Activated effector memory CD4-positive, alpha-beta T cell treated with anti-CD3 and anti-CD28 coated beads, Interleukin-2, amount 50 U/mL, for 16 hours (primary cell): Measurements from ENCODE around the gene LRRC56.

Experiments used
- DNase-seq: peaks from one replicate; pipeline ENCODE4 v3.0.0-alpha.2; 2020

The LRRC56 gene

DNA sequence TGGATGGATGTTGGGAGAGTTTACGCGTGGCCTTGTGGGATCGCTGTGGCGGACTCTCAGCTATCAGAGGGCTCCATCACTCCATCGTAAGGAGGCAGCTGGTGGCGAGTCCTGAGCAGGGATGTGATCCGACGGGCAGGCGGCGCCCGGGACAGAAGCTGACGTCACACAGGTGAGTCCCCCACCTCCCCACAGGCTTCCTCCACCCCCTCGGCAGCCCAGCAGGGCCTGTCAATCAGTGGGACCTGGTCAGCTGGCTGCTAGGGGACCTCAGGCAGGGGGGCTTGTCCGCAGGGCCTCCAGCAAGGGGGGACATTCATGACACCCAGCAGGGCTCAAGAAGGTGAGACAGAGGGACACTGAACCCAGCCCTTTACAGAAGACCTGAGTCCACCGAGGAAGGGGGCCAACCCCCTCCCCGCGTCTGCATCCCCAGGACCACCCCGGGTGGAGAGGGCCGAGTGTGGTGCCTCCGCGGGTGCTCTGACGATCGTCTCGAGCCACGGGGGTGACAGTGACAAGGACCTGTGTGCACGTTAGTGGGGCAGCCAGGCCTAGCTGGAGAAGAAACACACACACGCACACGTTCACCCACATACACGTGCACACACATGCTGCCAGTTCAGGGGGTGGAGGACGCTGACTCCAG, 9.0 kb upstream of the LRRC56 start:
- no peak for DNase-seq

DNA sequence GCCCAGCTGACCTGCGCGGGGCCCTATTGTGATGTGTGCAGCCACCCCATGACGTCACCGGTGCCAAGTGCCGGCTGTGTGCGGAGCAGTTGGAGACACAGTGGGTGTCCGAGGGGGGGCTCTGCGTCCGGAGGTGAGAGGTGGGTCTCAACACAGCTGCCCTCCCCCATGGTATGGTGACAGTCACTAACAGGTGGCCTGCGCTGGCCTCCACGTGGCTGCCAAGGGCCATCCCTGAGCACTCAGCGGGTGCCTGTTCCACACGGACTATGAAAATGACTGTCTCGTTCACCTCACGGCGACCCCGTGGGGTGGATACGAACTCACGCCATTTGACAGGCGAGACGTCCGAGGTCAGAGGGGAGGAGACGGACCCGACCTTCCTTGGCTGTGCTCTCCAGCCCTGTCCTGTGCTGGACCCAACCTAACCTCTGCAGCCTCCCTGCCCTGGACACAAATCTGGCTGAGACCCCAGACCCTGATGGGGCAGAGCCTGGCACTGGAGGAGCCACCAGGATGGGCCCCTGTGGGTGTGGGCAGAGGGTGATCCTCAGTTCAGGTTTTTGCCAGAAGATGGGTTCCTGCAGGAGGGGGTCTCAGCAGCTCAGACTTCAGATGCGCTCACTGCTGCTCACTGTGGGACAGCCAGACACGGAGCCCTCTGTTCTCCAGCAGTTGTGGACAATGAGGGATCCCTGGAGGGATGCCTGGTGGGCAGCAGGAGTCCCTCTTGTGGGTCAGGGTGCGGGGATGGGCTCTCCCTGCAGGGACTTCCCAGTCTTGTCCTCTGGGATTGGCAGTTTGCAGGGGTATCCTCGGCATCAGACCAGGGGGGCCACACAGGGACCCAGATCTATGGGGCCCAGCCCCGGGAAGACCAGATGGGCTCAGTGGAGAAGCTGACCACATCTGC, 8.3 kb upstream of the LRRC56 start:
- no peak for DNase-seq

DNA sequence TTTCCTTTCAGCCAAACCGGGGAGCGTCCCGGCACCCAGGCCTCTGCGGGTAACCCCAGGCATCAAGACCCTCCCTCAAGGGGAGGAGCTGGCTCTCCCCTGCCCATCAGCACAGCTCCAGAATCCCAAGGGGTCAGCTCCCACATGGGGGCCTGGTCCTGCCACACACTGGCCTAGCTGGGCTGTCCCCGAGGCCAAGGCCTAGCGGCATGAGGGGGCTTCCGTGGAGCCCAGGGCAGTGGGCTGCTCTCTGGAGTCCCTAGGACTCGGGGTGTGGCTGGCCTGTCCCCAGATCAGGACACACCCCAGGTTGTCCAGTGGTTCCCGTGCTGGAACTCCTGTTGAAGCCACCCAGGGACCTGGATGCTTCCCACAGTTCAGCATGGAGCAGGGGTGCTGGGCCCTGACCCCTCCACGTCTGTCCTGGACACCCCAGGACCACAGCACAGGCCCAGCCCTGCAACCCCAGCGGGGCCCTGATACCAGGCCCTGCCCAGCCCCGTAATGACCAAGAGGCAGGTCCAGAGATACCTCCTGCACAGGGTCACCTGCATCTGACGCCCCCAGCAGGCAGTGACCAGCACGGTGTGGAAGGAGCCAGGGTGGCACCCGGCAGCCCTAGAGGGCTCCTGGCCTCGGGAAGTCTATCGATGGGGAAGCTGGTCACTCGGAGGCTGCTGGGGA, 7.5 kb upstream of the LRRC56 start:
- no peak for DNase-seq

DNA sequence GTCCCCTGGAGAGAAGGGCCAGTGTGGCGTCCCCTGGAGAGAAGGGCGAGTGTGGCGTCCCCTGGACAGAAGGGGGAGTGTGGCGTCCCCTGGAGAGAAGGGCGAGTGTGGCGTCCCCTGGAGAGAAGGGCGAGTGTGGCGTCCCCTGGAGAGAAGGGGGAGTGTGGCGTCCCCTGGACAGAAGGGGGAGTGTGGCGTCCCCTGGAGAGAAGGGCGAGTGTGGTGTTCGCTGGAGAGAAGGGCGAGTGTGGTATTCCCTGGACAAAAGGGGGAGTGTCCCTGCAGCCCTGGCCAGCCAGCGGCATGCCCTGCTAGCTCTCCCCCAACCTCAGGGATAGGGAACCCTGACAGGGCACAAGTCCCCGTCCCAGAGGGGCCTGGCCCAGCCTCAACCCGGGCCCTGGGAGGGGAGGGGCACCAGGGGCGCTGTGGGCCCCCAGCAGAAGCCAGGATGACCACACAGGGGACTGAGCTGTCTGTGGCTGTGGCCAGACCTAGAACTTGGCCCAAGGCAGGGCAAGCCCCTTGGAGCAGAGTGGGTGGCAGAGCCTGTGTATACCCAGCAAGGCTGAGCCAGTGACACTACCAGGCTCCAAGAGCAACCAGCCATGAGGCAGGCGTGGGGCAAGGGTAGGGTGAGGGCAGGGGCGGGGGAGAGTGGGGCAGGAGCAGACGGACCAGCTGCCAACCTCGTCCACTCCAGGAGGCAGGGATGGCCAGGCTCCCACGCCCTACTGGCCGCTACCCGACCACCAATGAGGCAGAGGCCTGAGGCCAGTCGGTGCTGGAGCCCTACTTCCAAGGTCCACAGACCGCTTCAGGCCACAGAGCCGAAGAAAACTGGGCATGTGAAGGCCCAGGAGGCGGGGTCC, 6.1 kb upstream of the LRRC56 start:
- DNase-seq = no peak

DNA sequence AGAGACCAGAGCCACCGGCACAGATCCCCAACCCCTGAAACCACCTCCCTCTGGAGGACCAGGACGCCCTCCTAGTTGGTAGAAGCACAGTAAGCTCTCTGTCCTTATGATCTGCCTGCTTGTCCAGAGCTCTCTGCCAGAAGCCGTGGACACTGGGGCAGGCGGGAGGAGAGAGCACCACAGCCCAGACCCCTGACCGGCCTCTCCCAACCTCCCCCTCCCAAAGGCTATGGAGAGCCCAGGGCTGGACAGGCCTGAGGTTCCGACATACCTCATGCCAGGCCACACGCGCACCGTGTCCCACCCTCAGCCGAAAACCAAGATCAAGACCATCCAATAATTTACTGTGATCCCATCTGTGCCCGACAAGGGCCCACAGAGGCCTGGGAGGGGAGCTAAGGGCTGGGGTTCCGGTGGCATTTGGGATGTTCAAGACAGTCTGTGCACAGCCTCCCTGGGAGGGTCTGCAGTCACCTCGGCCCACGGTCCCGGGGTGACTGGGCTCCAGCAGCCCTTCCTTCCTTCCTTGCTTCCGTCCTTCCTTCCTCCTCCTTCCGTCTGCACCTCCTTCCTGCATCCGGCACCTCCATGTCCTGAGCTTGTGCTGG, 5.3 kb upstream of the LRRC56 start:
- DNase-seq = no peak

DNA sequence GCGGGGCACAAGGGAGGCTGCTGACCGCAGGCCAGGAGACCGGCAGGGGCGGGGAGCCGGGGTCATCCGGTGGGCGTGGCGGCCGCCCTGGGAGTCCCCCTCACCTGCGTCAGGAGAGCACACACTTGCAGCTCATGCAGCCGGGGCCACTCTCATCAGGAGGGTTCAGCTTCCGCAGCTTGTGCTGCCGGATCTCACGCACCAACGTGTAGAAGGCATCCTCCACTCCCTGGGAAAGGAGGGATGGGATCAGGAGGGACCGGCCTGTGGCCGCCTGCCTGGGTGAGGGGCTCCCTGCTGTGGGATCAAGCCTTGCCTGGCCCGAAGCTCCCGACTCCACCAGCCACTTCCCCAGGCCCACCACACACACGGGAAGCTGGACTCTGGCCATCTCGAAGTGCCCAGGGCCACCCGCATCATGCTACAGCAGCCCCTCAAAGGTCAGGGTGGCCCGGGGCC, 4.8 kb upstream of the LRRC56 start:
- no peak for DNase-seq

DNA sequence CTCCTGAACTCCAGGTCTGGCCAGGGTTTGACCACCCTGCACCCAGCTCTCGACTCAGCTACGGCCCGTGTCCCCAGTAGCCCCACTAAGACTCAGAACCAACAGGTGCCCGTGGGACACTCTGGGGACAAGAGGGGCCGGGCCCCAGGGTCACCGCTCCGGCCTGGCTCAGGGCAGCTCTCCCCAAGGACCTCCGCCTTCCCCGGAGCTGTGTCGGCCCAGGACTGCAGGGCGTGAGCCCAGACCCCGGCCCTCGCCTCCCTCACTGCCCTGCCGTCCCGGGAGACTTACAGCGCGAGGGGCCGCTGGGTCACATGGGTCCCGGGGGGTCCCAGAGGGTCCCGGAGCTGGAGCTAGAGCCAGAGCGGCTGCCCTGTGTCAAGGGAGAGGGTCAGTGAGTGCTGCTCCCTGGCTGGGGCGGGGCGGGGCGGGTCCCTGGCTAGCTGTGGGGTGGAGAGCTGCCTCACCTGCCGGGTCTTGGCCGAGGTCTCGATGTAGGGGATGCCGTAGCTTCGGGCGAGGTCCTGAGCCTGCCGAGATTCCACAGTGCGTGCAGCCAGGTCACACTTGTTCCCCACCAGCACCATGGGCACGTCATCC, 4.2 kb upstream of the LRRC56 start:
- DNase-seq = no peak

DNA sequence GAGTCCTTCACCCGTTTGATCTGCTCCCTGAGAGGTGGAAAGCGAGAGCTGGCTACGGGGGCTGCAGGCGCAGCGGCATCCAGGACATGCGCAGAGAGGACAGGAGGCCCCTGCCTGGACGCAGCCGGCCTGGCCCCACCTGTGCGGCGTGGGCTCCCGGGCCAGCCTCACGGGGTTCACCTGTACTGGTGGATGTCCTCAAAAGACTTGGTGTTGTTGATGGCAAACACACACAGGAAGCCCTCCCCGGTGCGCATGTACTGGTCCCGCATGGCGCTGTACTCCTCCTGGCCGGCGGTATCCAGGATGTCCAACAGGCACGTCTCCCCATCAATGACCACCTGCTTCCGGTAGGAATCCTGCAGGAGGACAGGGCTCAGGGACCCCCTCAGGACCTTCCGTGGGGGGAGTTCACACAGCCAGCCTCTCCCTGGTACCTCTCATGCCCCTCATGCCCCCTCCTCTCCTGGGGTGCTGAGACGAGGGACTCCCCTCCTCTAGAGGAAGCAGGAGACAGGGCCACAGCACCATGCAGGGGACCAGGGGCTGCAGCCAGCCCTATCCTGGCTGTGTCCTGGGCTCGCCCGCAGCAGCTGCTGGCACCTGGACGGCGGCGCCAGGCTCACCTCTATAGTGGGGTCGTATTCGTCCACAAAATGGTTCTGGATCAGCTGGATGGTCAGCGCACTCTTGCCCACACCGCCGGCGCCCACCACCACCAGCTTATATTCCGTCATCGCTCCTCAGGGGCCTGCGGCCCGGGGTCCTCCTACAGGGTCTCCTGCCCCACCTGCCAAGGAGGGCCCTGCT, 3.5 kb upstream of the LRRC56 start:
- no peak for DNase-seq

DNA sequence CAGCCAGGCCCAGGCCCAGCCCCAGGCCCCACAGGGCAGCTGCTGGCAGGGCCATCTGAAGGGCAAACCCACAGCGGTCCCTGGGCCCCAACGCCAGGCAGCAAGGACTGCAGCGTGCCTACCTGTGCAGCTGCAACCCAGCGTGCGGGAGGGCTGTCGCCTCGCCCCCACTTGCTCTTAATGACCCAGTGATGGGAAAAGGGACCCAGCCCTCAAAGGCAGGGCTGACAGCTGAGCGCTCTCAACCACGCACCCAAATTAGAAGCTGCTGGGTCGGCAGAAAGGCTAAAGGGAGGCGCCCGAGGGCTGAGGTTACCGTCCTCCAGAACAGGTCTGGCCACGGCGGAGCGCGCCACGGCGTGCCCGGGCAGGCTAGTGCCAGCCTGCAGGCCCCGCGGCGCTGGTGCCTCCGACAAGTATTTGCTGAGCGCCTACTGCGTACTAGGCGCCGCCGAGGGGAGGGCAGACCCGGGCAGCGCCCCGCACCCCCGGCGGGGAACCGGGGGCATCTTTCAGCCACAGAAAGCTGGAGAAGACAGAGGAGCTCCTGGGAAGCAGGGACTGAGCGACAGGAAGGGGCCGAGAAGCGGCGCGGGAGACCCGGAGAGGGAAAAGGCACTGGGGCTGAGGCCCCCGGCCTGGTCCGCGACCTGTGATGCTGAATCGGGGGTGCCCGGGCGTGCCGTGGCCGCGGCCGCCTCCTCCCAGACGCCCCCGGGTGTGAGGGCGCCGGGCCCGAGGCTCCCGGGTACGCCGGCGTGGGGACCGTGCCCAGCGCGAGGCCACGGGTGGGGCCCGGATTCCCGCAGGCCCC, 2.7 kb upstream of the LRRC56 start:
- DNase-seq = peak; percentile 76

DNA sequence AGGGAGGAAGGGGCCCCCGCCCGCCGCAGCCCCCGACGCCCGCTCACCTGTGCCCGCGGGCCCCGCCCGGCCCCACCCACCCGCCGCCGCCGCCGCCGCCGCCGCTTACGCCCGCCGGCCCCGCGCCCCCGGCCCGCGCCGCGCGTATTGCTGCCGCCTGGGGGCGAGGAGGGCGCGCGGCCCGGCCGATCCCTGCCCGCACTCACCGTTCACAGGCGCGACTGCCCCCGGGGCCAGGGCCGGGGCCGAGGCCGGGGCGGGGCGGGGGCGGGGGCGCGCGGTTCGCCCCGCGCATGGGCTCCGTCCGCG, 2.2 kb upstream of the LRRC56 start:
- DNase-seq = no peak

DNA sequence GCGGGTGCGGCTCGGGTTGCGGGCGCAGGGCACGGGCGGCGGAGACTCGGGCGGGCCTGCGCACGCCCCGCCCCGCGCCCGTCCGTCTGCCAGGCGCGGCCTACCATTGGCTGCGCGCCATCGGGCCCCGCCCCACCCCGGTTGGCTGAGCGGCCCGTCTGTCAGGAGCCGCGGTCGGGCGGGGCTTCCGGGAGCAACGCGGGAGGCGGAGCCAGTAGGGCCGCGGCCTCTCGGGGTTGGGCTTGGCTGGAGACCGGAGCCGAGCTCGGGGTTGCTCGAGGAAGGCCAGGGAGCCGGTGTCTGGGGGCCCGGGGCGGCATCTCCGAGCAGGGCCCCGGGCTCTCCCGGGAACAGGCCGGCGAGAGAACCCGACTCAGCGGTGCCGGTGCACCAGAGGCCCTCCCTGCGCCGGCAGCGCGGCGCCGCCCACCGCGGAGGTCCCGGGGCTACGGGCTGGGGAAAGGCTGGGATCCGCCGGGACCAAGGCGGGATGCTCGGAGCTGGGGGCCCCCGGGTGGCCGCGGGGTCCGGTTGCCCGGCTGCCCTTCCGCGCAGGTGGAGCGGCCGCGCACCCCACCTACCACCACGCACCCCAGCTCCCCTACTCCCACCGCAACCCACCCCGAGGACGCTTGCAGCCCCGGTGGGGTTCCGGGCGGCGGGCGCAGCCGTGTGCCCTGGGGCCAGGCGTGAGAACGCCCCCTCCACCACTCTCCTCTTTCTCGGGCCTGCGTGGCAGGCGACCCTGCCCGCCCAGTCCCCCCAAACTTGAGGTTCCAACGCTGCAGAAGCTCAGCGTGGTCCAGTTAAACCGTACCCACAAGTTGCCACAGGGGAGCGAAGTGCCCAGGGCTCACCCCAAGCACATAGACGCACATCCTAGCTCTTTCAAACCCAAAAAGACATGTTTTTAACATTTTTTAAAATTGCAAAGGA, 1.5 kb upstream of the LRRC56 start, which contains the start of gene HRAS:
Gene HRAS (minus strand): TSS at position 58 of the 936 bp plus-strand sequence.
- DNase-seq = peak; percentile 99

DNA sequence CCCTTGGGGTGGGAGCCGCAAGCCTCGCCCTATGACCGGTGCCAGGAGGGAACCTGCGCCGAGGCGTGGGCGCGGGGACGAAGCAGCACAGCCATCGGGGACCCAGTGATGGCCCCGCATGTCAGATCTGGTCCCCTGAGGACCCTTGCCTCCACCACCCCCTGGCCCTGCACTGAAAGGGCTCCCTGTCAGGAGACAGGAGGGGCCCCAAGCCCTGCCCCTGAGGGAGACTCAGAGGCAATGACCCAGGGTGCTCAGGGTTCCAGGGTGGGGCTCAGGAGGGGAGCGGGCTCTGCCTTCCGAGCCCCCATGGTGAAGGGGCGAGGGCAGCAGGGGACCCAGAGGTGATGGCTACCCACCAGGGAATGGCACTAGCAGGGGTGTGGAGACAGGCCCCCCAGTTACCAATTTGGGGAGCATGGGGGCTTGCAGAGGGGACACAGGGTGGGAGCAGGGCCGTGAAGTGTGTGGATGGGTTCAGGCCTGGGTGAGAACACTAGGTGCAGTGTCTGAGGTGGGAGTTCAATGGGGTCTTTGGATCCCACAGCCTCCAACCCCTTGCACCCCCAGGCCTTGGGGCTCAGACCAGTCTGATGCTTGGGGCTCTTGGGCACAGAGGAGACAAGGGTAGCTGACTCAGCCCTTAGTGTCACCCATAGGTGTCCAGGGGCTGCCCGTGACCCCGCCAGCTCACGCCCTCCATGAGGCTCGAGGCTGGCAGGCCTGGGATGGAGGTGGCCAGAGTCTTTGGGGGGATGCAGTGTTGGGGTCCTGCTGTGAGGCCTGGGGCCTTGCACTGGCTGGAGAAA, 499 bp downstream of the LRRC56 start:
- DNase-seq = no peak

DNA sequence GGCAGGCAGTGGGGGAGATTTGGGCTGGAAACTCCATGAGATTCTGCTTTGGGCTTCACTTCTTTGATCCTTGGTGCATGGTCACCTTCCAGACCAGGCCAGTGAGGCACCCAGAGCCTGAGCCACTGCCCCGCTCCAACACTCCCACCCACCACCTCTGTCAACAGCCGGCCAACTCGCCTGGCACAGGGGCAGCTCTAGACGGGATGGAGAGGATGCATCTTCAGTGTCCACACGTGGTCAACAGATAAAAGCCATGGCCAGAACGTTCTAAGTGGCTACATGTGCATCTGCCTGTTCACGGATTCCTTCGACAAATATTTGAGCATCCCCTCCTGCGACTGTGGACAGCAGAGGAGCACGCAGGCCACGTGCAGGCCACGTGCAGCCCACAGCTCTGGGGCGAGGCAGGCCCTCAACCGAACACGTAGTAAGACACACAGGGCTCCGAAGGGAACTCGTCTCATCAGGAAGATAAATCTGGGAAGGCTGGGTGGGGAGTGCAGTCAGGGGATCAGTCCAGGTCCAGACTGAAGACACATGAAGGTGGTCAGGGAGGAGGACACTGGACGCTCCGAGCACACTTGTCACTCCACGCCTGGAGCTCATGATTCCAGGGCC, 1.2 kb downstream of the LRRC56 start:
- DNase-seq = no peak

DNA sequence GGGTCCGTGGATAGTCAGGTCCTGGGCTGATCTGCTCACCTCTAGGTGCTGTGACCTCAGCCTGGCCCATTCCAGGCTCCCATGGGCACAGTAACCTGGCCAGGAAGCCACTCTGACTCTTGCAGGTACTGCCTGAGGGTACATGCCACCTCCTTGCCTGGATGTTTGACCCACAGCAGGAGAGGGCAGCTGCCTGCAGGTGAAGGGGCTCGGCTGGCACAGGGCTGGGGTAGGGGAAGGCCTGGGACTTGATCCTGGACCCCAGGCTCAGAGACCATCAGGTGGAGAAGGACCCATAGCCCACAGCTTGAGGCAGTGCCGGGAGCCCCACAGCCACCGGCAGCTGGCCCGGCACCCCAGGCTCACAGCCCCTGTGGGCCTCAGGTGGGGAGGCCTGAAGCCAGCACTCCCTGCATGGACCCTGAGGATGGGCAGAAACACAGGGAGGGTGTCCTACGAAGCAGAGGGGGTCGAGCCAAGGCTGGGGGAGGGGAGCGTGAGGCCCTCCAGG, 2.7 kb downstream of the LRRC56 start:
- DNase-seq = peak; percentile 59

DNA sequence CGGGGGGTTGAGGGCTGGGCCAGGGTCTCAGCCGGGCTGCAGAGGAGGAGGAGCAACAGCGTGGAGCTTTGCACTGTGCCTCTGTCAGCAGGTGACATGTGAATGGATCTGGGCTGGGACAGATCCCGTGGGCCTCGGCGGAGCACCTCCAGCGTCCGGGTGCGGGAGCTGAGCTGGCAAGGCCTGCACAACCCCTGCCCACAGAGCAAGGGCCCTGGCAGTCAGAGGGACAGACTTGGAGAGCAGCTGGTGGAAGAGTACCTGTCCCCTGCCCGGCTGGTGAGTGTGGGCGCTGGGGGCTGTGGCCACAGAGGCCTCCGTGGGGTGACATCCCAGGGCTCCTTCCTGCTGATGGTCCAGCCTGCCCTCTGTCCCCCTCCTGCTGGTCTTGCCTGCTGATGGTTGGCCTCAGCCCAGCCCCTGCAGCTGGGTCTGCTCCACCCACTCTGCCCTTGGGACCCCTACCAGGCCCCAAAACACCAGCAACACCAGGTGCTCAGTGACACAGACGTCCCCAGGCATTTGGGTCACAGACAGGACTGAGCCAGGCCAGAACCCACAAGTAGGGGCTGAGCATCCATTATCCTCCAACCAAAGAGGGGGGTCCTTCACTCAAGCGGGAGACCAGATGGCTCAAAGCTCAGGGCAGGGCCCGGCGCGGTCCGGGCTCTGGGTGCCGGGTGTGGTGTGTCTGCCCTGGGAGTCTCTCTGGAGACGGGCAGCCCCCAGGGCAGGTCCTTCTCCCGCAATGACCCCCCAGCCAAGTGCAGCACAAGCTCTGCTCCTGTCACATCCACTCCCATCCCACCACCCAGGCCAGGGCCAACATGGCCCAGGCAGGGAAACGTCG, 3.5 kb downstream of the LRRC56 start:
- DNase-seq = peak; percentile 57

DNA sequence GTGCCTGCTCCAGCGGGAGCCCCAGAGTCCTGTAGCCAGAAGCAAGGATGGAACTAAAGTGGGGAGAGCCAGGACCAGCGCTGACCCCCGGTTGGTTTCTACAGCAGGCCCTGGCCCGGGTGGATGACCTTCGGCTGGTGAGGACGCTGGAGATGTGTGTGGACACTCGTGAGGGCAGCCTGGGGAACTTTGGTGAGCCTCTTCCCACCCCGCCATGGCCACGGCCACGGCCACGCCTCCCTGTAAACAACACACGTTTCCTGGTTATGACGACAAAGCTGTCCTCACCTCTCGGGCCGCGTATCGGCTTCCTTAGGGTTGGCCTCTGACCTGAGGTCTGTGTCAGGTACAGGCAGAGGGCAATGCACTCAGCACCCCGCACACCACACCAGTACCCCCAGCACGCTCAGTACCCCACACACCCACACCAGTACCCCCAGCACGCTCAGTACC, 4.1 kb downstream of the LRRC56 start:
- no peak for DNase-seq
